GM19025 (cell line): ENCODE measurements around the gene MPHOSPH9.

Source experiments
- ATAC-seq: cut with Tn5 transposase; IDR thresholded peaks from one replicate; pipeline ENCODE4 v1.9.1; 2021; ENCODE audit warnings: mild to moderate bottlenecking, low read depth, moderate library complexity; ENCODE audit not compliant: unreplicated experiment

Gene MPHOSPH9

GRCh38 chr12:123104809-123105208, 128.1 kb downstream of the MPHOSPH9 start:
- no peak for ATAC-seq
